Neural cell (in vitro differentiated cells): ENCODE data around the gene ATP5PO. TPM values are rescaled to one million over a fixed set of nuclear protein-coding genes. Genes with fewer than 3 reads are reported as not detected.

Experiments used
- H2AFZ ChIP-seq: fragments of 200-600, 300-800 bp; sonication (generic), shearing (Covaris generic); 2 replicates; pipeline ENCODE4 v1.6.0; 2014; ENCODE audit warnings: low read depth, mild to moderate bottlenecking, antibody characterized with exemption, low read length, moderate library complexity
- H3F3A ChIP-seq: fragments of 200-600 bp; shearing (Covaris generic); 2 replicates; pipeline ENCODE4 v1.6.1; 2016; ENCODE audit warnings: mild to moderate bottlenecking, moderate library complexity, mixed read lengths, antibody characterized with exemption, low read length; ENCODE audit not compliant: insufficient read depth, poor library complexity, severe bottlenecking
- H3K27ac ChIP-seq: fragments of 200-600, 300-800 bp; sonication (generic), shearing (Covaris generic); 2 replicates; pipeline ENCODE4 v1.5.1; 2014; ENCODE audit warnings: mild to moderate bottlenecking, low read length, moderate library complexity
- H3K27me3 ChIP-seq: fragments of 300-800, 200-600 bp; sonication (generic), shearing (Covaris generic); 2 replicates; pipeline ENCODE4 v1.6.0; 2014; ENCODE audit warnings: mild to moderate bottlenecking, low read depth, low read length, moderate library complexity; ENCODE audit not compliant: insufficient read depth
- H3K36me3 ChIP-seq: fragments of 300-800, 200-600 bp; sonication (generic), shearing (Covaris generic); 2 replicates; pipeline ENCODE4 v1.5.1; 2014; ENCODE audit warnings: mild to moderate bottlenecking, antibody characterized with exemption, low read length, moderate library complexity; ENCODE audit not compliant: insufficient read depth
- H3K4me2 ChIP-seq: fragments of 300-800, 200-600 bp; sonication (generic), shearing (Covaris generic); 2 replicates; pipeline ENCODE4 v1.6.0; 2014; ENCODE audit warnings: mild to moderate bottlenecking, low read length
- H3K4me3 ChIP-seq: fragments of 300-800, 200-600 bp; sonication (generic), shearing (Covaris generic); 2 replicates; pipeline ENCODE4 v1.5.1; 2014; ENCODE audit warnings: mild to moderate bottlenecking, low read length, moderate library complexity
- H3K79me2 ChIP-seq: fragments of 200-600 bp; shearing (Covaris generic); replicated peaks from 2 replicates; pipeline ENCODE4 v1.6.0; 2014; ENCODE audit warnings: mild to moderate bottlenecking, low read length, moderate library complexity; ENCODE audit not compliant: insufficient read depth
- H3K9ac ChIP-seq: fragments of 300-800, 200-600 bp; sonication (generic), shearing (Covaris generic); 2 replicates; pipeline ENCODE4 v1.6.1; 2016; ENCODE audit warnings: mild to moderate bottlenecking, low read length, mixed read lengths
- H3K9me2 ChIP-seq: fragments of 200-600 bp; shearing (Covaris generic); 2 replicates; pipeline ENCODE4 v1.6.1; 2016; ENCODE audit warnings: mild to moderate bottlenecking, low read length, mixed read lengths; ENCODE audit not compliant: insufficient read depth
- H3K9me3 ChIP-seq: fragments of 200-600, 300-800 bp; sonication (generic), shearing (Covaris generic); 2 replicates; pipeline ENCODE4 v1.6.1; 2016; ENCODE audit warnings: mild to moderate bottlenecking, mixed run types, low read length, moderate library complexity, mixed read lengths
- H4K20me1 ChIP-seq: fragments of 200-600 bp; shearing (Covaris generic); 2 replicates; pipeline ENCODE4 v1.6.1; 2016; ENCODE audit warnings: mild to moderate bottlenecking, mixed run types; ENCODE audit not compliant: insufficient read depth
- EP300 ChIP-seq: fragments of 450-650 bp; conservative IDR thresholded peaks from 2 replicates; pipeline ENCODE4 v1.6.1; 2014; ENCODE audit warnings: antibody characterized with exemption, mild to moderate bottlenecking, moderate library complexity; ENCODE audit not compliant: poor library complexity, severe bottlenecking
- EZH2 ChIP-seq: fragments of 200-600, 300-800 bp; shearing (Covaris generic), sonication (generic); IDR thresholded peaks from 2 replicates; pipeline ENCODE4 v1.6.1; 2014; ENCODE audit warnings: antibody characterized with exemption, low read length, borderline replicate concordance, mild to moderate bottlenecking; ENCODE audit not compliant: insufficient read depth, poor library complexity, severe bottlenecking
- MXI1 ChIP-seq: fragments of 450-650 bp; conservative IDR thresholded peaks from 2 replicates; pipeline ENCODE4 v1.6.1; 2014; ENCODE audit warnings: antibody characterized with exemption, mild to moderate bottlenecking; ENCODE audit not compliant: poor library complexity, severe bottlenecking
- POLR2AphosphoS5 ChIP-seq: IDR thresholded peaks from 2 replicates; pipeline ENCODE4 v1.6.1; 2012
- RAD21 ChIP-seq: fragments of 450-650 bp; conservative IDR thresholded peaks from 2 replicates; pipeline ENCODE4 v1.6.1; 2014; ENCODE audit warnings: antibody characterized with exemption, mild to moderate bottlenecking, moderate library complexity
- SMC3 ChIP-seq: fragments of 450-650 bp; conservative IDR thresholded peaks from 2 replicates; pipeline ENCODE4 v1.6.1; 2014; ENCODE audit warnings: antibody characterized with exemption, mild to moderate bottlenecking, moderate library complexity; ENCODE audit not compliant: poor library complexity
- TAF1 ChIP-seq: IDR thresholded peaks from 2 replicates; pipeline ENCODE4 v1.6.1; 2012; ENCODE audit warnings: low read depth
- polyA plus RNA-seq: library from polyadenylated mRNA; depleted of rRNA; stranded (reverse); fragments of >200 nt; gene quantifications from 2 replicates; pipeline ENCODE4 v1.2.3, GENCODE V29; 2014
- TF ChIP-seq, protein P1 (sequence below): fragments of 450-650 bp; IDR thresholded peaks from 2 replicates; pipeline ENCODE4 v1.5.1; 2014; ENCODE audit warnings: antibody characterized with exemption, mild to moderate bottlenecking, moderate library complexity; ENCODE audit not compliant: poor library complexity, severe bottlenecking
- TF ChIP-seq, protein P2 (sequence below): IDR thresholded peaks from 2 replicates; pipeline ENCODE4 v1.6.1; 2012; ENCODE audit warnings: borderline replicate concordance

Gene ATP5PO
- polyA plus RNA-seq, 1 donor from 2014 or later: 439 TPM

DNA sequence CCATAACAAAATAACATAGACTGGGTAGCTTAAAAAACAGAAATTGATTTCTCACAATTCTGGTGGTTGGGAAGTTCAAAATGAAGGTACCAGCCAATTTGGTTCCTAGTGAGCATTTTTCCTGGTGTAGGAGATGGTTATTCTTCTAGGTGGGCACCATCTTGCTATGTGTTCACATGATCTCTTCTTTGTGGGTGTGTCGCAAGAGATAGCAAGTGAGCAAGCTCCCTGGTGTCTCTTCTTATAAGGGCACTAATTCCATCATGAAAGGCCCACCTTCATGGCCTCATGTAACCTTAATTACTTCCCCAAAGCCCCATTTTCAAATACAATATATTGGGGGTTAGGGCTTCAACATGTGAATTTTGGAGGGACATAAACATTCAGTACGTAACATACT is 38.8 kb upstream of the ATP5PO start:
- H3K9me2 ChIP-seq: peaks cover 2% of the 10 kb centered on the region
- H3K79me2 ChIP-seq: no peaks in the 10 kb centered on the region
- no peak overlapping the region for H2AFZ ChIP-seq
- H3K4me3 ChIP-seq: no peak overlapping the region
- H3K9me3 ChIP-seq: no peaks in the 10 kb centered on the region
- H4K20me1 ChIP-seq: no peaks in the 10 kb centered on the region
- no peak overlapping the region for H3K9ac ChIP-seq
- no peak overlapping the region for H3K27ac ChIP-seq
- H3K4me2 ChIP-seq: no peak overlapping the region
- no peaks in the 10 kb centered on the region for H3K27me3 ChIP-seq
- TF ChIP-seq, protein P1, sequence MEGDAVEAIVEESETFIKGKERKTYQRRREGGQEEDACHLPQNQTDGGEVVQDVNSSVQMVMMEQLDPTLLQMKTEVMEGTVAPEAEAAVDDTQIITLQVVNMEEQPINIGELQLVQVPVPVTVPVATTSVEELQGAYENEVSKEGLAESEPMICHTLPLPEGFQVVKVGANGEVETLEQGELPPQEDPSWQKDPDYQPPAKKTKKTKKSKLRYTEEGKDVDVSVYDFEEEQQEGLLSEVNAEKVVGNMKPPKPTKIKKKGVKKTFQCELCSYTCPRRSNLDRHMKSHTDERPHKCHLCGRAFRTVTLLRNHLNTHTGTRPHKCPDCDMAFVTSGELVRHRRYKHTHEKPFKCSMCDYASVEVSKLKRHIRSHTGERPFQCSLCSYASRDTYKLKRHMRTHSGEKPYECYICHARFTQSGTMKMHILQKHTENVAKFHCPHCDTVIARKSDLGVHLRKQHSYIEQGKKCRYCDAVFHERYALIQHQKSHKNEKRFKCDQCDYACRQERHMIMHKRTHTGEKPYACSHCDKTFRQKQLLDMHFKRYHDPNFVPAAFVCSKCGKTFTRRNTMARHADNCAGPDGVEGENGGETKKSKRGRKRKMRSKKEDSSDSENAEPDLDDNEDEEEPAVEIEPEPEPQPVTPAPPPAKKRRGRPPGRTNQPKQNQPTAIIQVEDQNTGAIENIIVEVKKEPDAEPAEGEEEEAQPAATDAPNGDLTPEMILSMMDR: no peak
- TF ChIP-seq POLR2AphosphoS5 (no peak), MXI1 (no peak), SMC3 (no peak), TAF1 (no peak), EZH2 (no peak), RAD21 (no peak), EP300 (no peak)
- TF ChIP-seq, protein P2, sequence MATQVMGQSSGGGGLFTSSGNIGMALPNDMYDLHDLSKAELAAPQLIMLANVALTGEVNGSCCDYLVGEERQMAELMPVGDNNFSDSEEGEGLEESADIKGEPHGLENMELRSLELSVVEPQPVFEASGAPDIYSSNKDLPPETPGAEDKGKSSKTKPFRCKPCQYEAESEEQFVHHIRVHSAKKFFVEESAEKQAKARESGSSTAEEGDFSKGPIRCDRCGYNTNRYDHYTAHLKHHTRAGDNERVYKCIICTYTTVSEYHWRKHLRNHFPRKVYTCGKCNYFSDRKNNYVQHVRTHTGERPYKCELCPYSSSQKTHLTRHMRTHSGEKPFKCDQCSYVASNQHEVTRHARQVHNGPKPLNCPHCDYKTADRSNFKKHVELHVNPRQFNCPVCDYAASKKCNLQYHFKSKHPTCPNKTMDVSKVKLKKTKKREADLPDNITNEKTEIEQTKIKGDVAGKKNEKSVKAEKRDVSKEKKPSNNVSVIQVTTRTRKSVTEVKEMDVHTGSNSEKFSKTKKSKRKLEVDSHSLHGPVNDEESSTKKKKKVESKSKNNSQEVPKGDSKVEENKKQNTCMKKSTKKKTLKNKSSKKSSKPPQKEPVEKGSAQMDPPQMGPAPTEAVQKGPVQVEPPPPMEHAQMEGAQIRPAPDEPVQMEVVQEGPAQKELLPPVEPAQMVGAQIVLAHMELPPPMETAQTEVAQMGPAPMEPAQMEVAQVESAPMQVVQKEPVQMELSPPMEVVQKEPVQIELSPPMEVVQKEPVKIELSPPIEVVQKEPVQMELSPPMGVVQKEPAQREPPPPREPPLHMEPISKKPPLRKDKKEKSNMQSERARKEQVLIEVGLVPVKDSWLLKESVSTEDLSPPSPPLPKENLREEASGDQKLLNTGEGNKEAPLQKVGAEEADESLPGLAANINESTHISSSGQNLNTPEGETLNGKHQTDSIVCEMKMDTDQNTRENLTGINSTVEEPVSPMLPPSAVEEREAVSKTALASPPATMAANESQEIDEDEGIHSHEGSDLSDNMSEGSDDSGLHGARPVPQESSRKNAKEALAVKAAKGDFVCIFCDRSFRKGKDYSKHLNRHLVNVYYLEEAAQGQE: no peak
- H3F3A ChIP-seq: no peaks in the 10 kb centered on the region
- no peaks in the 10 kb centered on the region for H3K36me3 ChIP-seq

DNA sequence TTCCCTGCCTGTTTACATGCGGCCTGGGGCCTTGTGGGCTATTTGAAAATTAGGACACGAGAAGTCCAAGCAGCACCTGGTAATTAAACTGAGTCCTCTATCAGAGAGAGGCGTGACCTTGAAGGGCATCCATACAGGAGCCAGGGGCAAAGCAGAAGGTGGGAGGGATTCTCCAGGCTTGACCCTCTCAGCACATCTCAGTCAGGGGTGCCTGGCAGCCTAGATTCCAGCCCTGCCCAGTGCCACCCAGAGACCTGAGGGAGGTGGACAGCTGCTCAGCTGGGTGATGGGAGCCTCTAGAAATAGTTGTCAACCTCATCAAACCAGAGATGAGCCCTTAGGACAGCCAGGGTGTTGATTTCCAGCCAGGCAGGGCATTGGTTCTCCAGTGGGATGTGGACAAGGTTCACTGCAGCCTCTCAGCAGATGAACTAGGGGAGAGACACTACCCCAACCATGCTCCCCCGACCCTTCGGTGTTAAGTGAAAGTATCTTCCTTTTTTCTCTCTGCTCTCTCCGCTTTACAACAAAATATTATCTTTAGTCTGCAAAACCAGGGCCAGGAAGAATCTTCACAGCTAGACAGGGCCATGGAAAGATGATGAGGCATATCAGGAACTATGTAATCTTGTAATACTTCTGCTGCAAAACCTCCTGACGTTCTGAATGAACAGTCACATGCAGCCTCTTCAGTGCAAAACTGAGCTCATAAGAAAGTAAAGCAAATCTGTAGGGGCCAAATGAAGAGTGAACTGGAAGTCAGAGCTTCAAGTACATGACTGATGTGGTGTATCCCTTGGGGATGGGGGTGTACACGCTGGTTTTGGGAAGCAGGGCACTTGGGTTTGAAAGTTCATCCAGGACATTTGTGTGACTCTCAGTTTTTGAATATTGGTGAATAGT is 35.9 kb upstream of the ATP5PO start:
- H3K9me2 ChIP-seq: peaks cover 2% of the 10 kb centered on the region
- no peak overlapping the region for H3K27ac ChIP-seq
- no peak overlapping the region for H3K4me3 ChIP-seq
- no peak overlapping the region for H3K4me2 ChIP-seq
- H3K9ac ChIP-seq: no peak overlapping the region
- TF ChIP-seq RAD21: no peak
- TF ChIP-seq SMC3: no peak
- no peak for TF ChIP-seq EZH2
- no peak for TF ChIP-seq POLR2AphosphoS5
- no peak for TF ChIP-seq TAF1
- TF ChIP-seq, protein P1: no peak
- no peak for TF ChIP-seq EP300
- TF ChIP-seq, protein P2: no peak
- TF ChIP-seq MXI1: no peak
- H3K36me3 ChIP-seq: no peaks in the 10 kb centered on the region
- H4K20me1 ChIP-seq: no peaks in the 10 kb centered on the region
- H2AFZ ChIP-seq: no peak overlapping the region
- H3K9me3 ChIP-seq: no peaks in the 10 kb centered on the region
- no peaks in the 10 kb centered on the region for H3K79me2 ChIP-seq
- H3K27me3 ChIP-seq: no peaks in the 10 kb centered on the region
- H3F3A ChIP-seq: no peaks in the 10 kb centered on the region
